HG02970 (cell line): Measurements from ENCODE around the gene KCNK1.
"Not testable (repeated sequence)": the region's sequence is repeated elsewhere in the genome, so short reads cannot be mapped to it uniquely, and the experiment has no call there.

ENCODE experiments used
- ATAC-seq: cut with Tn5 transposase; IDR thresholded peaks from one replicate; pipeline ENCODE4 v1.9.1; 2021; ENCODE audit warnings: mild to moderate bottlenecking, moderate library complexity, moderate number of reproducible peaks; ENCODE audit not compliant: unreplicated experiment, low FRiP score

Gene KCNK1

DNA sequence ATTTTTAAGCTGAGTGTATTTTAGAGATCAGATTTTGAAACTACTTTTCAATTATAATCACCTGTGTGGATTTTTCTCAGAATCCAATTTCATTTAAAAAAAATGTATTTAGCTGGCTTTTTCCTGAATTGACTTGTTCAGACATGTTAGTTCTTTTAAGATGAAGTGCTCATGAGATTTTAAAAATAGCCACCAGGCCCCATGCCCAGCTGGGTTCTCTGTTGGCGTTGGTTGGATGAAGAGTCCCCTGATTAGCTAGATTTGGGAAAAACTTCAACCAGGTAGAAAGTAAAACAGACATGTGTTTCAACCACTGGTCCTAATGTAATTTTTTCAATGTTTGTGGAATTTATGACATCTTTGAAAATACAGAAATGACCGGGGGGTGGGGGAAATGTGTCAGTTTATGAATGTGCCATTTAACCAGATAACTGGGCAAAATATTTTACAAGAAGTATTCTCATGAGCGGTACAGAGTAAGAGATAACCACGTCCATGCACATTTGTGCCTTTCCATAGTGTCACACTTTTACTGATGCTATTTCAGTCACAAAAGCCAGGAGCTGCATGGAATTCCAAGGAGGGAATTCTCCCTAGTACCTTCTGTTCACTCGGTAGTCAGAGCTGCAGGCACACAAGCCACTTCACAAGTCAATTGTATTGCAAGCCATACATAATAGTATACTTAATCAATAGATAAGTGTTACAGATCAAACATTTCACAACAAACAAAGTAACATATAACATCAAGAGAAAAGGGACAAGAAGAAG lies 51.1 kb downstream of the KCNK1 start:
- no peak for ATAC-seq

- ATAC-seq, result no peak
These were observed 51.8 kb downstream of the KCNK1 start for GRCh38 chr1:233665575-233666270.

DNA sequence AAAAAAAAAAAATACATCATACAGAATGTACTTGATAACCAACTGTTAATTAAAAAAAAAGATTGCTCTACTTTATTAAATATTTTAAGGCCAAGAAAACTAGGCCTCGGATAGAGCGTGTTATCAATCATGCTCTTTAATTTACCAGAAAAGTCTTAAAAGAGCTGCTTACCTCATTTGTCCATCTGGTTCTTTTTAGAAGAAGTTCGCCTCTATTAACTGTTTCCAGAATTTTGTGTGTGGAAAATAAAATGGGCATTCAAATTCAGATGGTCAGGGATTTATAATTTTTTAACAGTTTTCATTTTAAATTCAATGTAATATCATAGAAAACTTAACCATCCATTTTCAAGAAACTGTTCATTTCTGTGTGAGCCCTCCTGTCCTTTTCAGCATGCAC lies 53.8 kb downstream of the KCNK1 start:
- ATAC-seq, result no peak

- ATAC-seq, result no peak
These were observed 54.3 kb downstream of the KCNK1 start for GRCh38 chr1:233668146-233668724.

DNA sequence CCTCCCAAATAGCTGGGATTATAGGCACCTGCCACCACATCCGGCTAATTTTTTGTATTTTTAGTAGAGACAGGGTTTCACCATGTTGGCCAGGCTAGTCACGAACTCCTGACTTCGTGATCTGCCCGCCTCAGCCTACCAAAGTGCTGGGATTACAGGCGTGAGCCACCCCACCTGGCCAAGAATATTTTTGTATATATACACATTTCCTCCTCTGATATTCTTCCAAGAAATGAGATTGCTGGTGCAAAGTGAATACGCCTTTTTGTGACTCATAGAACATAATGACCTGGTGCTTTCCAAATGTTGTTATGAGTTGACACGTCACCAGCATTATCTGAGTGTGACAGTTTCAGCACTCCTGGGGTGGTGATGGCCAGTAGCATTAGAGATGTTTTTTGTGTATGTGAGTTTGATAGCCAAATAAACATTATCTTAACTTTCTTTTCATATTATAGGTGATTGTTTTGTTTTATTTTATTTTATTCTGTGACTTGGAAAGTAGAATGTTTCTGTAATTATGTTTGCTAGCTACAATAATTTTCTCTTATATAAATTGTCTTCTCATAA lies 54.9 kb downstream of the KCNK1 start:
- ATAC-seq, result no peak

- not testable (repeated sequence) for ATAC-seq
These were observed 56.5 kb downstream of the KCNK1 start for GRCh38 chr1:233670363-233670762.

DNA sequence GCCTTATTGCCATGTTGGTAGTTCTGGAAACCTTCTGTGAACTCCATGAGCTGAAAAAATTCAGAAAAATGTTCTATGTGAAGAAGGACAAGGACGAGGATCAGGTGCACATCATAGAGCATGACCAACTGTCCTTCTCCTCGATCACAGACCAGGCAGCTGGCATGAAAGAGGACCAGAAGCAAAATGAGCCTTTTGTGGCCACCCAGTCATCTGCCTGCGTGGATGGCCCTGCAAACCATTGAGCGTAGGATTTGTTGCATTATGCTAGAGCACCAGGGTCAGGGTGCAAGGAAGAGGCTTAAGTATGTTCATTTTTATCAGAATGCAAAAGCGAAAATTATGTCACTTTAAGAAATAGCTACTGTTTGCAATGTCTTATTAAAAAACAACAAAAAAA lies 57.4 kb downstream of the KCNK1 start:
- ATAC-seq, result no peak

DNA sequence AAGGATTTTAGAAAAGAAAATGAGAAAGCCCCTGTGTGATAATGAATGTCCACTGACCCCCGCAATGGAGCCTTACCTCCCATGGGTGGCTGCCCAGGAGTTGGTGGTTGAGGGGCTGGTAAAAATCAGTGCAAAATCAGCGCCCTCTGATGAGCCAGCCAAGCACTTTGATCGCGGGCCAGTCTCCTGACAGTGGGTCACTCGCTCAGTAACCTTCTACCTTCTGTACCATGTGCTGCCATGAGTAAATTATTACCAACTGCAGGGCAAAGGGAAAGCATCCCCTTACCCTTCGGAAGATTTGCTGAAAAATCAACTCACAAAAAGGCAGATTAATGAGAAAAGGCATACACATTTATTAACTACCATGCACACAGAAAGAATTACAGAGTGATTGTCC lies 58.8 kb downstream of the KCNK1 start:
- no peak for ATAC-seq

DNA sequence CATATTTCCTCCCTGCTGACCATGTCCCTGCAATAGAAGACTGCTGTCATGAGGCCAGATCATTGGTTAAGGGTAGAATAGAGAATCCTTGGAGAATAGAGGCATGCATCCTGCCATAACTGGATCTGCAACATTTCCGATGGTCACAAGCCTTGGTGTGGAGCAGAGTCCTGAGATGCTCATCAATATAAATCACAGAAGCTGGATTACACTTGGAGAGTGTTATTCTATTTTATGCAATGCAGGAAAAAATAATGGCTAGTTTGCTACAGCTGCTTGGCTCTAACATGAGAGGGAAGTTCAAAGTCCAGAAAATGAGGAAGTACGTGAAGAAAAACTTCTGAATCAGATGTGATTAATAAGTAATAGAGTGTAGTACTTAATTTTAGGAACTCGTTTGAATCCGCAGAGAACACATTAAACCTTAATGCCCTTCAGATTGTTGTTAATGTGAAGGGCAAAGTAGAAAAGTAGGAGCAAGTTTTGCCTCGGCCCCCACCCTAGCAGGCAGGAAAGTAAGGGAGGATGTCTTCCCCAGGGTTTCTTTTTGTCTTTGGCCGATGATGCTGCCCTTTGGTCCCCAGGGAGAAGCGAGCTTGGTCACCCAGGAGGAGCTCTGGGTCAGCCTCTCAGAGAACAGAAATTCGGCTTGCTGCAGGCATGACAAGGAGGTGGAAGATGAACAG lies 59.5 kb downstream of the KCNK1 start:
- ATAC-seq, result peak; percentile 72

DNA sequence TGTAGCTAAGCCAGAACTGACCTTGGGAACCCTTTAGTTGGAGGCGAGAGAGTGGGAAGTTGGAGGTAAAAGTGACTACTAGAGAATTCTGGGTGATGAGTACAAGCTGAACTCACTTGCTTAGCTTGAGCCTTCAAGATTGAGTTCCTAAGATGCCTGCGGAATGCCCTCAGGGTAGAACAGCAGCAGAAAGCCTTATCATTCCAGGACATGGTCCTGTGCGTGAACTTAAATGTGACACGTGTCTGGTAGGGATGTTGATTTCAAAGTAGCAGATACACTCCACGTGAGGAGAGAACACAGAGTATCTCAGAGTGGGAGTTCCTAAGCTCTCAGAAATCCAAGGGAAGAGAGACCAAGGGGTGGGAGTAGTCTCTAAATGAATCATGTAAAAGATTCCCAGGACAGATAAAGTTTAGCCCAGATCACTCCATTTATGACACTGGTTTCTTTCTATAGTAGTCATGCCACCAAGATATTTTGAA lies 60.1 kb downstream of the KCNK1 start:
- ATAC-seq, result no peak

GRCh38 chr1:233675446-233675845 lies 61.5 kb downstream of the KCNK1 start:
- no peak for ATAC-seq

DNA sequence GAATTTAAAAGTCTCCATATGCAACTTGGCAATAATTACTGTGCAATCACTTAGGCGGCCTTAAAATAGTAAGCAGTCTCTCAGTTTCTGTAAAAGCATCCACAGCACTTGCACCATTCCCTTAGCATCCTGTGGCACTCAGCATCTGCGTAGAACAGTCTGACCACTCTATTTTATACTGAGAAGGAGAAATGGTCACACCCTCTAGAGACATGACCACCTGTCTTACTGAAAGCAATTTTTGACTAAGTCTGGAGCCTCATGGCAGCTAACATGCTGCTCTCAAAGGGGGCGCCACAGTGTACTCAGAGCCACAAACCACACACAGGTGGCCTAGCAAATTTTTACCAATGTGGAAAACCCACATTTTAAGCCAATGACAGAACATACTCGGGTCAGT lies 62.0 kb downstream of the KCNK1 start:
- ATAC-seq, result peak; percentile 77

DNA sequence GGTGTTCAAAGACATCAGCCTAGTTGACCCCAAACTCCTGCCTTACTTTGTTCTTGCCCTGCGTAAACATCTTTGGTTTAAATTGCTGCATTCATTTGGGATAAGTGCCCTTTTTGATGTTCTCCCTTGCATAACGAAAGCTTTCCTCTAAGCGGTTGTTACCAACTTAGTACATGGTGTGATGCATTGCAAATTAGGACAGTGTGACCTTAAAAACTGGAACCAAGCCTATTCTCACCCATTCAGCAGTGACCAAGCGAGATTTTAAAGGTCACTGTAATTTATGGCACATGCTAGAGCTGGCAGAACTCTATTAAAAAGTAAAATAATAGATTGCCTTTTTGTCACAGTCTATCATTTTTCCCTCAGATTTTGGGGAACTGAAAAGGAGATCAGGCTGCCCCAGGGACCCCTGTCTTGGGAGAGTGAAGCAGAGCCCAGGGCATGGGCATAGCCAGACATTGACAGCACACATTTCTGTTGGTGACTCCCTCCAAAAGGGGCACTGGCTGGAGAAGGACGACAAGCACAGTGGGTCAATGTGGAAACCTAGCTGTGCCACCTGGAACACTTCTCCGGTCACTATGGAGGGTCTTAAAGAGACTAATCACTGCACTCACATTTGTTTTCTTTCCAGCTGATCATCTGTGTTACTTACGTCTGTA lies 63.9 kb downstream of the KCNK1 start:
- no peak for ATAC-seq

DNA sequence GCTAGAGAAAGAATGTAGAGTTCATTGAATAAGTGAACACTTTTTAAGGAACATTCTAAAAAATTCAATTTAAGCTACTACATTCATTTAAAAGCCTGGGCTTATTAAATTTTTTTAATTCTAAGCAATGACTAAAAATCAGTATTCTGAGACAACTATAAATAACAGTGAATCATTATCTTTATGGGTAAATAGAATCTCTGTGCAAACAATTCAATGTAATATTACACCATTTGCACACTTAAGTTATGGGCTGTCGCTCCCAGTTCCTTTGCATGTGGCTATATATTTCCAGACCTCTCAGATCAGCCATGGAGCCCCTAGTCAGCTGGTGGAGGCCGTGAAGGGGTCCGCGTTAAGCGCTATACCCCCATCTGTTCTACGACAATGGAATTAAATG lies 65.1 kb downstream of the KCNK1 start:
- ATAC-seq, result no peak

DNA sequence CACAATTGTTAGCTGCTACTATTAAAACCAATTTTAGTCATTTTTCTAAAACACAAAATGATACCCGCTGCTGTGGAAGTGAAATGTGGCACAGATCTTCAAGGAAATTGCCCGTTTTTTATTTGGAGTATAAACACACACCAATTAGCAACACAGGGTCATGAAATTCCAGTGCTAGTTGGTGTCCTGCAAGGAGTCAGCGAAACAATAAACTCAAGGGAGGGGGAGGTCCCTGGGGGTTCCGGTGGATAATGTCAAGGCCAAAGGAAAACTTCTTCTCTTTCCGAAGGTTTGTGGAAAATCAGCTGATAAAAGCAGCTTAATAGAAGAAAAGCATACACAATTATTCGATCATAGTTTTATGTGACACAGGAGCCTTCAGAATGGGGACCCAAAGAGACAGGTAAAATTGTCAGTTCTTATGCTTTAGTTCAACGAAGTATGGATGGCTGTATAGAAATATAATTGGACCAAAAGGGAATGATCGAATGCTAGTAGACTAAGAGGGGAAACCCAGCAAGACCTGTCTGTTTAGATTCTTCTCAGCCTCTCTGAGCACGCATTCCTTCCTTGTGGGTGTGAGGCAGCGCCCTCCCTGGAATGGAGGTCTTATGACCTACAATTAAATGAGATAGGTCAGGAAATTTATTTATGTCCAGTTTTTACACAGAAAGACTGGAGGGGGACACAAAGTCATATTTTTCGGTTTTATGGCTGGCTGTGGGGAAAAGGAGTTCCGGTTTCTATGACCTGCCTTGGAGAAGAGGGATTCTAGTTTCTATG lies 65.9 kb downstream of the KCNK1 start:
- no peak for ATAC-seq

- no peak for ATAC-seq
These were observed 67.4 kb downstream of the KCNK1 start for GRCh38 chr1:233681285-233681684.

DNA sequence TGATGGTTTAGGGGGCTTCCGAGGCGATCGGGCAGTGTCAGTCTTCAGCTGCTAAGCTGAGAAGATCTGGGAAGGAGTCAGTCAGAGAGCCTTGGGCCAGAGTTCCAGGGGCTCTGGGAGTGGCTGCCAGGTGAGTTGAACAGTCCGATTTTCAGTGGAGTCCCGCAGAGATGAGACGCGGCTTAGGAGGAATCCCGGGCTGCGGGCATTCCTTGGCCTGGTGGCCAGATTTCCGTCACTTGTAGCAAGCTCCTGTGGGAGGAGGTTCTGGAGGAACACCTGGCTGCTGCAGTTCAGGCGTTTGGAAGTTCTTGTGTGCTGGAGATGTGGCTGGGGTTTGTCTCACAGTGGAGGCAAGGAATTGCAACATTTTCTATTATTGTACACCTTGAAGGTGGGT lies 72.7 kb downstream of the KCNK1 start:
- ATAC-seq, result not testable (repeated sequence)

DNA sequence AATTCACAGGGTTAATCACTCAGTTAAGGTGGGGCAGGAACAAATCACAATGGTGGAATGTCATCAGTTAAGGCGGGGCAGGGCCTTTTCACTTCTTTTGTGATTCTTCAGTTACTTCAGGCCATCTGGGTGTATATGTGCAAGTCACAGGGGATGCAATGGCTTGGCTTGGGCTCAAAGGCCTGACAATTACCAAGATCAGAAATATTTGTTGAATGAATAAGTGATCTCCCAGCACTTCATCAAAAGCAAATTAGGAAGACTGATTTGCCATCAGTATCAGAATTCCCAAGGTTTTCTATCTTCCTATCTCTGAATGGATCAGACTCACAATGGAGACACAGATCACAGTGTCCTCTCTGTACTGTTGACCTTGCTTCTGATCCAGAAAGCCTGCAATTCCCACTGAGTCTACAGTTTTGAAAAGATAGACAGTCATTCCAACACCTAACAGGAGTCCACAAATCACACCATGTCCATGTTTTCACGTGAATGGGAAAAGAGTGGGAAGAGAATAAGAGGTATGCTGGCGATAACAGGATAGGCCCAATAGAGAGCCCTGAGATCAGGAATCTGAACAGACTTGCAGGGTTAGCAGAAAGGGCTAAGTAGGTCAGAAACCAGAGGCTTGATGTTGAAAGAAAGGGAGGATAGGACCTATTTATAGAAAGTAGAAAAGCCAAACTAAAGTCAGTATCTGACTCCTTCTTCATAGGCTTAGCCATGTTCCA lies 75.3 kb downstream of the KCNK1 start:
- ATAC-seq, result no peak
